Measurements from ENCODE around the gene PDZD2.

Gene PDZD2

GRCh38 chr5:32089146-32090000, 450.4 kb downstream of the PDZD2 start:
- DNase-seq: no peak

GRCh38 chr5:32090026-32090754, 451.3 kb downstream of the PDZD2 start:
- no peak for DNase-seq

- no peak for DNase-seq
Measured at GRCh38 chr5:32090755-32091128, 451.8 kb downstream of the PDZD2 start.

- peak; percentile 74 for DNase-seq
Measured at GRCh38 chr5:32092938-32093812, 454.2 kb downstream of the PDZD2 start.

- no peak for DNase-seq
Measured at GRCh38 chr5:32094691-32095090, 455.8 kb downstream of the PDZD2 start.

- DNase-seq: no peak
Measured at GRCh38 chr5:32095261-32095671, 456.3 kb downstream of the PDZD2 start.

GRCh38 chr5:32096891-32097595, 458.1 kb downstream of the PDZD2 start:
- DNase-seq: no peak

GRCh38 chr5:32098291-32098690, 459.4 kb downstream of the PDZD2 start:
- DNase-seq: no peak

GRCh38 chr5:32098890-32099310, 460.0 kb downstream of the PDZD2 start:
- no peak for DNase-seq

GRCh38 chr5:32099486-32100035, 460.6 kb downstream of the PDZD2 start:
- DNase-seq: no peak

GRCh38 chr5:32100230-32100629, 461.3 kb downstream of the PDZD2 start:
- no peak for DNase-seq

- no peak for DNase-seq
Measured at GRCh38 chr5:32100691-32101302, 461.9 kb downstream of the PDZD2 start.

- no peak for DNase-seq
Measured at GRCh38 chr5:32102254-32102986, 463.5 kb downstream of the PDZD2 start.

GRCh38 chr5:32103521-32103920, 464.6 kb downstream of the PDZD2 start:
- DNase-seq: no peak

- no peak for DNase-seq
Measured at GRCh38 chr5:32107291-32107690, 468.4 kb downstream of the PDZD2 start.

- no peak for DNase-seq
Measured at GRCh38 chr5:32108167-32108566, 469.2 kb downstream of the PDZD2 start.

- DNase-seq: no peak
Measured at GRCh38 chr5:32109236-32109635, 470.3 kb downstream of the PDZD2 start.

- DNase-seq: no peak
Measured at GRCh38 chr5:32110111-32110696, 471.3 kb downstream of the PDZD2 start.

GRCh38 chr5:32115985-32116384, 477.1 kb downstream of the PDZD2 start:
- DNase-seq: no peak

- no peak for DNase-seq
Measured at GRCh38 chr5:32116574-32117313, 477.8 kb downstream of the PDZD2 start.

All from NCI-H1105 treated with DMSO at 0.1 percent for 48 hours (cell line).